GM18858 (cell line): ENCODE data around the gene HSFX4.
A peak's percentile ranks its signal among the peaks of the same experiment; 100 is the strongest.
"Not testable (repeated sequence)": the region's sequence is repeated elsewhere in the genome, so short reads cannot be mapped to it uniquely, and the experiment has no call there.

Experiments used
- ATAC-seq: cut with Tn5 transposase; IDR thresholded peaks from one replicate; pipeline ENCODE4 v1.9.1; 2021; ENCODE audit not compliant: unreplicated experiment

HSFX4 gene

DNA sequence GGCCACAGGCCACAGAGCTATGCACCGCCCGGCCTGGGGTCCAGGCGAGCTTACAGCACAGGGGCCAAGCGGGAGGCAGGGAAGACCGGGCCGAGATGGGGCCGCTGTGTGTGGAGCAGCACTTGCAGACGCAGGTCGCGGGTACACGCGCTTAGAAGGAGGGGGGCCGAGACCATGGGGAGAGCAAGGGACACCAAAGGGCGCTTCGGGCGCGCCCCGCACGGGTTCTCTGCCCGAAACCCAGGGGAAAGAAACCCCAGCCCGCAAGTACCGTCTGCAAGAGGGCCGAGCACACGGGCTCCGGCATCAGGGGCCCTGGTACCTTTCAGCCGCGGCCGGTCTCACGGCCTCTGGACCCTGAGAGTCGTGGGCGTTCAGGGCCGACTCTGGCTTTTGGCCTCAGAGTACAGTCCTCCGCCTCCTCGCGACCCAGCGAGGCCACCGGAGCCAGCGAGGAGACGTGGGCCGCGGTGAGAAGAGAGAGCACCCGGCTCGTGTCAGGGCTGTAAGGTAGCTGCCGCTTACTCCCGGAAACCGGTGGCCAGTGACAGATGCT, 8.6 kb downstream of the HSFX4 start:
- no peak for ATAC-seq

DNA sequence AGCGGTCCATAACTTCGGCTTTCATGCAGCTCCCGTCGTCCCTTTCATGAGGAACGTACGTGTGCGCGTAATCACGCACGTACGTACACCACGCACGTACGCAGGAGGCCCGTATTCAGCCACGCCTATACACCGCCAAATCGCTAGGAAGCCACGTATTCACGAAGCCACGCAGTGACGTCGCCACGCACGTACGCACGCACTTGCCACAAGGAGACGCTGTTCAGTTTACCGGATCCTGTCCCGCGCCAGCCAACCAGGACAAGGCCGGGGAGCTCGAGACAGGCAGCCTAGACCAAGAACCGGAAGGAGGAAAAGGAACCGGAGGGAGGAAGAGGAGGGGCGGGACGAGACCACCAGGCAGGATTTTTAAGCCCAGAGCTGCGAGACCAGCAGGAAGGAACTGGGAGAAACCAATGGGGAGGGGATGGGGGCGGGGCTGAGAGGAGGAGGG, 9.1 kb downstream of the HSFX4 start, which contains the start of gene EOLA2:
Gene EOLA2, minus strand, starts transcription at position 65 of the 454 bp plus-strand sequence. CDS start 4,617 bp downstream, outside the sequence.
- peak; percentile 75 for ATAC-seq

DNA sequence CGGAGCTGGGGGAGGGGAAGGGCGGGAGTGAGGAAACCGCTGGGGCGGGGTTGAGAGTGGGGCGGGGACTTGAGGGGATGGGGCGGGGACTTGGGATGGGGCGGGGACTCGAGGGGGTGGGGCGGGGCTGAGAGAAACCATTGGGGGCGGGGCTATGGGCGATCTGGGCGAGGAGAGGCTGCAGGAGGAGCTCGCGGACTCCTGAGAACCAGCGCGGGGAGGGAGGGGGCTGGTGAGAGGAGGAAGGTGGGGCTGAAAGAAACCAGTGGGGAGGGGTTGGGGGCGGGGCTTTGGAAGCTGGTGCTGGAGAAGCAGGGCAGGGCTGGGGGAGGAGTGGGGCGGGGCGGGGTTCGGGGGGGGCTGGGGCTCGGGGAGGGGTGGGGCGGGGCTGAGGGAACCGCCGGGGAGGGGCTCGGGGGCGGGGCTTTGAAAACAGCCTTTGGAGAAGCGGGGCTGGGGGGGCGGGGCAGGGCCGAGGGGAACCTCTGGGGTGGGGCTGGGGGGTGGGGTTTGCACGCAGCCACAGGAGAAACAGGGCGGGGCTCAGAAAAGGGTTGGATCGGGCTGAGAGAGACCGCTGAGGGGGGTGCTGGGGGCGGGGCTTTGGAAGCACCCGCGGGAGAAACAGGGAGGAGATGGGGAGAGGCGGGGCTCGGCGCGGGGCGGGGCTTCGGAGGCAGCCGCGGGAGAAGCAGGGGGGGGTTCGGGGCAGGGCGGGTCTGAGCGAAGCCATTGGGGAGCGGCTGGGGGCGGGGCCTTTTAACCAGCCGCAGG, 9.7 kb downstream of the HSFX4 start:
- ATAC-seq: no peak

DNA sequence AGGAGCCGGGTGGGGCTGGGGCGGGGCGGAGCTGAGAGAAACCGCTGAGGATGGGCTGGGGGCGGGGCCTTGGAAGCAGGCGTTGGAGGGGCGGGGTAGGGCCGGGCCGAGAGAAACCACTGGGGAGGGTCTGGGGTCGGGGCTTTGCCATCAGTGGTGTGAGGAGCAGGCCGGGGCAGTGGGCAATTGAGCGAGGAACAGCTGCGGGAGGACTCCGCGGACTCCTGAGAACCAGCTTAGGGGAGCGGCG, 10.2 kb downstream of the HSFX4 start:
- no peak for ATAC-seq

DNA sequence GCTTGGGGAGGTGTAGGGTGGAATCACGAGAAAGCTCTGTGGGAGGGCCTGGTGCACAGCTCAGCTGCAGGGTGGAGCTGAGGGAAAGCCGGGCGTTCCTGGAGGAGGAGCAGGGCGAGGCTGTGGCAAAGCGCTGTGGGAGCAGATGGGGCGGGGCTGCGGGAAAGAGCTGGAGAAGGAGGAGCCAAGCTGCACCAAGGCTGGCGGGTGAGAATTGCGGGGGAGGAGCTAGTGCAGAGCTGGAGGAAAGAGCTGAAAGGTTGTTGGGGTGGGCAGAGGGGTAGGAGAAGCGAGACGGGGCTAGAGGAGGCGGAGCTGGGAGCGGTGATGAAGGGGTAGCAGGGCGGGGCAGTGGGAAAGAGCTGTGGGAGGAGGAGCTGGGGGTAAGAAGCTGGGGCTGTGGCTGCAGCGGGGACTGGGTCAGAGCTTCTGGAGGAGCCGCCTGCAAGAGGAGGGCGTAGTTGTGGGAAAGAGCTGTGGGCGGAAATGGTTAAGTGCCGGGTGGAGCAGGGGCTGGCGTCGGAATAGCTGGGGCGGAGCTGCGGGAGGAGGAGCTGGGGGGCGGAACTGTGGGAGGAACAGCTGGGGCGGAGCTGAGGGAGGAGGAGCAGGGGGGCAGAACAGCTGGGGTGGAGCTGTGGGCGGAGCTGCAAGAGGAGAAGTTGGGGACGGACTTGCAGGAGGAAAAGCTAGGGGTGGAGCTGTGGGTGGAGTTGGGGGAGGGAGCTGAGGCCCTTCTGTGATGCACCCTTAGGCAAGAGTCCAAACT, 10.7 kb downstream of the HSFX4 start:
- ATAC-seq: peak; percentile 33

DNA sequence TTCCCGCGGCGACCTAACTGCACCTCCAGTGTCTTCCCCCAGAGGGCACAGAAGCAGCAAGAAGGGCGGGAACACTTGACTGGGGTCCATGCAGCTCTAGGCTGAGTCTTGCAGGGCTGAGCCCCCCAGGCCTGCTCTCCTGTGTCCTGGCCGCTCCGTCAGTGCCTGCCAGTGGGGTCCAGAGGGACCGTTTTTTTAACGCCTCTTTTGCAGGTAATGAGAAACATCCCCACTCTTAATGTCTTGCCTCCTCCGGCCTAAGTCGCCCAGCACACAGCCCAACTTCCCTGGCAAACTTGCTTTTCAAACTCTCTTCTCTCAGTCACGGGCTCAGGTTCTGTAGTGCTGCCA, 11.3 kb downstream of the HSFX4 start:
- ATAC-seq: not testable (repeated sequence)

DNA sequence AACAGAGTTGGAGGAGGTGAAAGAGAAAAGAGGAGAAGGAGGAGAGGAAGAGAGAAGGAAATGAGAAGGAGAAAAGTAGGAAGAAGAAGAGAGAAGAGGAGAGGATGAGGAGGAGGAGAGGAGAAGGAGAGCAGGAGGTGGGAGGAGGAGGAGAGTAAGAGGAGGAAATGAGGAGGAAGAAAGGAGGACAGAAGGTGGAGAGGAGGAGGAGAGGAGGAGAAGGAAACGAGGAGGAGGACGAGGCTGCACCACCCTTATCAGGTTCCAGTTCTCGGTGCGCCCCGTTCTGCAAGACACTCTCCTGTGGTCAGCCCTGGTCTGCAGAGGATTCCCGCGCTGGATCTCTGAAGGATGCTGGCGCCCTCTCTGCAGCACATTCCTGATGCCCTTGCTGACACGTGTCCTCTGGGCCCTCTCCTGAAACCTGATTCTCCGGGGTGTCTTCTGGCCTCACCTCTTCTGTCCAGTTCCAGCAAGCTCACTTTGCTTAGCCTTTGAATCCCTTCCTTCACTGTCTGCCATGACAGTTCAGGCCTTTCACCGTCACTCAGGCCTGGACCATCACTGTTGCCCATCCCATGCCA, 15.8 kb downstream of the HSFX4 start:
- ATAC-seq: not testable (repeated sequence)

DNA sequence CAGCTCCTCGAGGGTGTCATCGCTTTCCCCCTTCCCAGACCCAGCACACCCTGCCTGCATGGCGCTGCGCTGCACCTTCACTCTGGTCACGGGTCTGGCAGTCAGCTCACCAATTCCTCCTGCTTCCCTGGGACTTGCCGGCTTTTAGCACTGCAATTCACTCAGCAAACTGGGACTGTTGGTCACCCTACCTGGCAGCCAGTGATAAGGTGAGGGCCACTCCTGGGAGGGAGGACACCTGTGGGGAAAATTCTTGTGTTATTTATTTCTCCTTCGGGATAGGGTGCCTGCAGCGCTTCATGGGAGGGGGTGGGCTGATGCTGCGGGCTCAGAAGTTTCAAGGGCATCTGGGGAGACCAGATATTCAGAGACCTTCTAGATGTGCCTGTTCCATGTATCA, 16.4 kb downstream of the HSFX4 start:
- ATAC-seq: not testable (repeated sequence)

DNA sequence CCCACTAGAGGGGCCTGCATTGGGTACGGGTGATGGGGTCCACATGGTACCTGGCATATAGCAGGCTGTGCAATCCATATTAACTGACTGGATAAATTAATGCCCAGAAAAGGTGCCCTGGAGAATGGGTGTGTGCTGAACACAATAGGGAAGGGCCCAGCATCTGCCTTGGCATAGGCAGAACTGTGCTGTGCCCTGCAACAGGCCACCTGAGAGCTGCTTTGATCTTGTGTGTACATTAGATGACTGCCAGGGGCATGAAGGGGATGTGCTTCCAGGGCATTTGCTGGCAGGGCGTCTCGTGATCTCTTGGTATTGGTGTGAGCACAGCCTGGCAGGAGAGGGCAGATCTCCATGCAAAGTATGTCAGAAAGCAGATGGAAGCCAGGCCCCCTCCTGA, 17.6 kb downstream of the HSFX4 start:
- not testable (repeated sequence) for ATAC-seq

DNA sequence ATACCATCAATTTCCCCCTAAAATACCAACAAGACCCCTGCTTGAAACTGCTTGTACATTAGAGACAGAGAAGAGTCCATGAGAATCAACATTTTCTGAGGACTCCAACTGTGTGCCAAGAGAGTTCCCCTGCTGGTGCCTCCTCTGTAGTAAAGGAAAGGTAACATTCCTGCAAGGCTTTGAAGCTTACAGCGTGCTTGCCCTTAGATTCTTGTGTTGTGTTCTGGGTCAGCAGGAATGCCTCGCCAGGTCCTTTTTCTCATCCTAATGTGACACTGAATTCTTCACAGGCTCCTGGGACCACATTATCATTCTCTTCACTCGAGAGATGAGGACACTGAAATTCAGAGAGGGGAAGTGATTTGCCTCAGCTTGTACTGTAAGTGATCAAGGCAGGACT, 18.6 kb downstream of the HSFX4 start:
- ATAC-seq: no peak

DNA sequence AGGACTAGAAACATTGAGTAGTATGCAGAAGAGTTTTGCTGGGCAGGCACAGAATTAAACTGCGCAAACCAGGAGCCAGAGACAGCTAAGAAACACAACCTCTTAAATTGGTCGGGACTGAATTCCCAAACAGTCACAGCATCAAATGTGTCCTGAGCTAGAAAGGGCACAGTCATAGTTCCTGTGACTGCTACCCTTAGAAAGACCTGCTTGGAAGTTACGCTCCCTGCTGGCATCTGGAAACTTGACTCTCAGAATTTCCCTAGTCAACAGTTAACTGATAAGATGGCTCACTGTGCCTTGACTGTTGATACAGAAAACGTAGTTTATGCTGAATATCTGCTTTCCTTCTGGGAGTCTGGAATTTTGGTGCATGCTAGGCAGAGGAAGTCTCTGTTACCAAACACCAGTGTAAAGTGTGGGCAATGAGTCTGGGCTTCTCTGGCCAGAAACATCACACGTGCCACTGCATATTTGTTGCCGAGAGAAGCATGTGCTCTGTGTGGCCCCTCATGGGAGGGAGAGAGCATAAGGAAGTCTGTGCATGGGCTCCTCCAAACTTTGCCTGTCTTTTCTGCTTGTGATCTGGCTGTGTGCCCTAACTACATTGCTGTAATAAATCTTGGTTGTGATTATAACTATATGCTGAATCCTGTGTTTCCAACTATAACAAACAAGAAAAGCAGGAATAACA, 20.5 kb downstream of the HSFX4 start:
- no peak for ATAC-seq

DNA sequence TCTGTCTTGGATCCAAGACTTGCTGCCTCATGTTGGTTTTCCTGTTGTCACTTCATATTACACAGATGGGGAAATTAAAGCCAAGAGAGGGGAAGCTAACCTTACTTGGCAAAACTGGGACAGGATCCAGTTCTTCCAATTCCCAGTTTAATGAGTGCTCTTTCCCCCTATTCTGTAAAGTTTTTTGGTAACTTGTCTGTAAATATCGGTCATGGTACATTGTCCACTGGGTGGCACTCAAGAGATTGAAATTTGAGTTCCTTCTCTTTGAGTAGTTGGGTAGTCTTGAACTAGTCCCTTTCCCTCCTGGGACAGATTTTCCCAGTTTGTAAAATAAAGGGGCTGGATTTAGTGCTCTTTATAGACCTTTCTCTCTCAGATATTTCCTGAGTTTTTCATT, 21.3 kb downstream of the HSFX4 start:
- no peak for ATAC-seq

DNA sequence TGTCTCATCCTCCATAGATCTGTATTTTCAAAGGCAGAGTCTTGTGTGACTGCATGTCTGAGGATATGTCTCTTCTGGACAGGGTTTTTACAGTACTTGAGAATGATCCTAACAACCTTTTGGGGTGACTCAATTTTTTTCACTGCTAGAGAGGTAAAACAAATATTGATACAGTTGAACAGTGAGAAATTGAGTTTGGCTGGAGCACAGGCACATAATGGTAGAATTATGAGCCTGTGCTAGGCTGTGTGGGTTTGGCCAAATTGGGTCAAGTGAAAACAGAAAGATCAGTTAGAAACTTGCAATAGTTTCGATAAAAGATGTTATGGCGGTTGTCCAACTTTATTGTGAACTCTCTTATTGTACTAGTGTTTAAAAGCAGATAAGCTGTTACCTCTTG, 32.2 kb downstream of the HSFX4 start:
- ATAC-seq: no peak

DNA sequence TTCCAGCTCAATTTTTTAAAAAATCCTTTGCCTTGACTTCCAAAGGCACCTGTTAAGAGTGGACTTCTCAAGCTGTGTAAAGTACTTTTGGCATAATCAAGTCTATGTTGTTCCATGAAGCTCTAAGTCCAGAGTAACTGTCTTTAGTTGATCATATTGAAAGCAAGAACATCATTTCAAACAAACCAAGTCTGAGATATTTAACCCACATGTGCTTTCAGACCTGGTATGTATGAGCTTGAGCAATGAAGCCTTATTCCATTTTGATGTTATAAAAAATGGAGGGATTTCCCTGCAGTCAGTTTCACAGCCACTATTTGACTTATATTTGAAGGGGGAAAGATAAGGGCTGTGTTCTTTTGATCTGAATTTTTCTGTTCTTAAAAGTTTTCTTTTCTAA, 32.6 kb downstream of the HSFX4 start:
- no peak for ATAC-seq

DNA sequence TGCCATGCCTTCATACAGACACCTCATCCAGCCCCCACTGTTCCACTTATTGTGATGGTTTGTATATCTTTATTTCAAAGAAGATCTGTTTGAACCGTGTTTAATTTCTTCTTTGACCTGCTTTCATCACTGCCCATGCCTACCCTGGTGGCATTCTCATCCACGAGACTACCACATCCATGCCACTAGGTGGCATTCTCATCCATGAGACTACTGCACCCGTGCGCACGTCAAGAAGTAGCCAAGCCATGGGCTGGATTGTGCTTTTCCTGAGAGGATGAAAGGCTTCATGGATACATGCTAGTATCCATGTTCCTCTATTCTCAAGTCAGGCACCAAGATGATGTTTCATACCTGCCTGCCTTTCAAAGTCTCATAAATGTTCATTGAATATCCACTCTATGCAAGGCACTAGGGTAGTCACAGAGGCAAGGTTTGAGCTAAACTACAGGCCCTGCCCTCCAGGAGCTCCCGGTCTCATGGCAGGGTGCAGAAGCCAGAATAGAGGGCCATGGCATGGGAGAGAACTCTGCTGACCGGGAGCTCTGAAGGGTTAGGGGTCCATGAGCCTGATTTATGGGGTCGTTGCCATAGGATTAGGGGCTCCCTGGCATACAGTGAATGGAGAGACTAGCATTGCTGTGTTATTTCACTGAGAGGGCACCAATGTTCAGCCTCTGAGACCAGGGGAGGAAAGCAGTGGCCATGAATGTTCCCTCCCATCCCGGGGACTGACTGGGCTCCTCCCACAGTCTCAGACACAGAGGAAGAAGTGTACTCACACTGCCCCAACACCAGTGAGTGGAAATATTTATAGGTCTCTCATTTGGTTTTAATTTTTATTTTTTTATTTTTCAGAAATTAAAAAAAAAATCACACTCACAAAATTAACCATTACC, 33.7 kb downstream of the HSFX4 start:
- peak; percentile 73 for ATAC-seq

DNA sequence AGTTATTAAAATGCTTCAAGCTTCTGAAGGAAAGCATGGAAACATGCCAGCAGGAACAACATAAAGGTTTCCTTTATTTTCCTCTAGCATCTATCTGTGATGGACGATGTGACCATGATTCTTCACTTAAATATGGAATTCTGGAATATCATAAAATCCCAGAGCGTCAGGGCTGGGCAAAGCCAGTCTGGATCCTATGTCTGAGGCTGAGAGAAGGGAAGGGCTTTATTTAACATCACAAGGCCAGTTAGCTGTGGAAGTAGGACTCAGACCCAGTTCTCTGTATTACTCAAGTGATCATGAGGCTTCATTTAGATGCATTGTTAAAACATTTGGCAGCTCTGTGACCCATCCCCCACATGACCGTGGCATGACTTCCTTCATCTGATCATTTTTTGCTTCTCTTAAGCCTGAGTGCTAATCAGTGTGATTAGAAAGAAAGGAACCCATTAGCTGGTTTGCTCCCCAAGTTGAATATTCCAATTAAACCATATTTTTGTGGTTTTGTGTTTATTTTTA, 49.8 kb downstream of the HSFX4 start:
- no peak for ATAC-seq
